GM18526 (cell line): ENCODE results near the gene TK2.

ENCODE experiments used
- POLR2A ChIP-seq: IDR thresholded peaks from 3 replicates; pipeline ENCODE4 v1.6.1; 2011; ENCODE audit not compliant: insufficient read length; ENCODE audit errors: extremely low read depth

TK2 gene

DNA sequence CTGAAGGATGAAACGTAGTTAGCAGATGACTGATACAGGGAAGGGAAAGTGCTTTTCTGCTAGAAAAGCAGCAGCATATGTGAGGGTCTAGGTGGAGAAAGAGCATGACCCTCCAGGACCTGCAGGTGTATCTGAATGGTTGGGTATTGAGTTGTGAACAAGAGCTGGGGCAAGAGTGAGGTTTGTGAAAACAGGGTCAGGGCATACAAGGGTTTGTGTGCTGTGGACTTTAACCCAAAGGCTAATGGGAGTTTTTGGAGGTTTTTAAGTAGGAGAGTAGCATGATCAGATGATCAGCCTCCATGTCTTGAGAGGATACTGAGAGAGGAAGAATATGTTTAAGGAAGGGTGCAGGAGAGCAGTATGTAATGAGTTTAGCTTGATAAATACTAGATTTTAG, 10.2 kb upstream of the TK2 start:
- TF ChIP-seq POLR2A: no peak

DNA sequence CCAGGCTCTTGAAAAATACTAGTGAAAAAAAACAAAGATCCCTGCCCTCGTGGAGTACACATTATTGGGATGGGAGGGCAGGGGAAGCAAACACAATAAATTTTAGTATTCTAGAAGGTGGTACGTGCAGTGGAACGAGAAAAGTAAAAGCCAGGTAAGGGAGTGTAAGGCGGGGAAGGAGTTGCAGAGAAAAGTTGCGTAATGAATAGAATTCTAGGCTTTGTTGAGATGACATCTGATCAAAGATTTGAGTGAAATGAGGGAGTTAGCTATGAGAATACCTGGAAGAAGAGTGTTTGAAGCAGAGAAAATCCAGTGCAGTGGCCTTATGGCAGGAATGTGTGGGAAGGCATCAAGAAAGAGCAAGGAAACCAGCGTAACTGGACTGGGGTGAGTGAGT, 4.6 kb upstream of the TK2 start:
- TF ChIP-seq POLR2A: no peak

DNA sequence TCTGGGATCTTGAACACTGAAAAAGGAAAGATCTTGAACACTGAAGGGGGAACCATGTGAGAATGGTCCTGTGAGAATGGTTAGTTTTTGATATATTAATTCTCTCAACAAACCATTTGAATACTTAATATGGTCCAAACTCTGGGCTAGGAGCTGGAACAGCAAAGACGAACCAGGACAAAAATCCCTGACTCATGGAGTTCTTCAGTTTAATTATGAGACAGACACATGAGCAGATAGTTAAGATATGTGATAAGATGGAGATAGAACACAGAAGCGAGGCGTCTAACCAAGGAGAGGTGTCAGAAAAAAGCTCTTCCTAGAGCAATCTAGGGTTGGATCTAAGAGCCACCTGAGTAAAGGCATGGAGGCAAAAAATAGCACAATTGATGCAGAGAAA, 4.1 kb upstream of the TK2 start:
- no peak for TF ChIP-seq POLR2A

DNA sequence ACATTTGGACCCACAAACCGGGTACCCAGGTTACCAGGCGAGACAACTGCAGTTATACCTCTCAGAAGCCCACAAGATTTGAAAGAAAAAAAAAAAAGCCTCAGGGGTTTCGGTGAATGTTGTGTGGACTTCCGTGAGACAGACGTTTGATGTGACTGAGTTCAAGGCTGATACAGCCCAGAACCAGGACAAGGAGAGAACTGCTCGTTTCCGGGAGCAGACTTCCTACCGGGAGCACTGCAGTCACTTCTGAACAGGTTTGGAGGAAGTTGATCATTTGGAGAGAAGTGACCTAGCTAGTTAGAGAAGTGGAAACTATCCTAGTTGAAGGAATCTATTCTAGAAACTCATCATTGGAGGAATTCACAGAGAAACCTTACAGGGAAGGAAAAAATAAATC, 3.3 kb upstream of the TK2 start:
- no peak for TF ChIP-seq POLR2A

DNA sequence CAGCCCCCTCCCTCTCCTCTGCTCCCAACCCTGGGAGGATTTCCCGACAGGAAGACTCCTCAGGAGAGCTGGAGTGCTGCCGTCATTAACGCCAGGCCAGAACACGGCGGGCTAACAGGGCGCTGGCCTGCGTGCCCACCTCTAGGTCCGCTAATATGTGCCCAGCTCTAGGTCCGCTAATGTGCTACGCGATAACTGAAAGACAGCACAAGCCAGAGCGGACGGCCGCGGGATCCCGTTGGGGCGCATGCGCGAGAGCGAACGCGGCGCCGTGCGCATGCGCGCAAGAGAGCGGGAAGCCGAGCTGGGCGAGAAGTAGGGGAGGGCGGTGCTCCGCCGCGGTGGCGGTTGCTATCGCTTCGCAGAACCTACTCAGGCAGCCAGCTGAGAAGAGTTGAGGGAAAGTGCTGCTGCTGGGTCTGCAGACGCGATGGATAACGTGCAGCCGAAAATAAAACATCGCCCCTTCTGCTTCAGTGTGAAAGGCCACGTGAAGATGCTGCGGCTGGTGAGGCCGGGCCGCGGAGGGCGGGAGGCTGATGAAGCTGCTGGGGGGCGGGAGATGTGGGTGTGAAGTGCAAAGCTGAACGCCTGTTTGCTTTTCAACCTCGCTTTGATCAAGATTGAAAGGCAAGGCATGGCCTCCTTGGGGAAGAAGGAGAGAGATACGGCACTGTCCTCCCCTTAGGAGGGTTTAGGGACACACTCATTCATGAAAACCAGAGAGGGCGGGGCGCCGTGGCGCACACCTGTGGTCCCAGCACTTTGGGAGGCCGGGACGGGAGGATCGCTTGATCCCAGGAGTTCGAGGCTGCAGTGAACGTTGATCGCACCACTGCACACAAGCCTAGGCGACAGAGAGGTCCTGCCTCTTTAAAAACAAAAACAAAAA, 2.6 kb upstream of the TK2 start, which contains the start of gene CKLF:
CKLF (plus strand) TSS at position 291 of the 892 bp plus-strand sequence; CDS start at position 431, 140 bp downstream.
- peak; percentile 72 for TF ChIP-seq POLR2A

DNA sequence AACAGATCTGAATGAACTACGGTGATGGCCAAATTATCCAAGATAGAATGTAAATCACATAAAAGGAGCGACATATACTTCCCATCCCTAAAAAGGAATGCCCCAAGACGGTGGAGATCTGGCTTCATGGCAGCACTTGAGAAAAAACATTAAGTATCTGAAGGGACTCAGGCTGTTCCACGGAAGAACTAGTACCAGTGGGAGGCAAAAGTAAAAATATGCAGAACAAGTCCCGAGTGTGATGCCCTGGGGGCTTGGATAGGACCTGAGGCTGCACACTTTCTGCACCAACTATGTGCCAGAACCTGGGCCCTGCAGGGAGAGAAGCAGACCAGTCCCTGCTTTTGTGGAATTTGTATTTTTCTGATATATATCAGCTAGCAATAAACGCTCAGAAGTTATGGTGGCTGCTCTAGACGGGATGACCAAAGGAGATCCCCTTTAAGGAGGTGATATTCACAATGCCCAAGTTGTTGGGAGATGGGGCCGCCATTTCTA, 1.9 kb upstream of the TK2 start:
- no peak for TF ChIP-seq POLR2A

DNA sequence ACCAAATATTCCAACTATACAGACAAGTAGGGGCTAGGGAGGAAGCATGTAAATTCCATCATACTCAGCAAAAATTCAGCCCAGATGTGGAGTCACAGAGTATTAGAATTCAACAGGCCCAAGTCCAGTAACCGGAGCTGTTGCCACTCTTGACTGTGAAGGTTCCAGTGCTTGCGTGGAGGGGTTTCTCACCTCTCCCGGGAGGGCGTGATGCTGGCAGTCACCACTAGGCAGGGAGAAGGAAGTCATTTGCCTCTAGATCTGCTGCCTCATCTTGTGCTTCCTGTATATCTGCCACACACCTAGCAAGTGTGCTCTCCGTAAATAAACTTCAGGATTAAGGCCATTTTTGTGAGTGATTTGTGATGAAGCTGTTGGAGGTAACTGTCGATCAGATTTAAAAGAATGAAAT, 1.4 kb upstream of the TK2 start:
- TF ChIP-seq POLR2A: no peak

DNA sequence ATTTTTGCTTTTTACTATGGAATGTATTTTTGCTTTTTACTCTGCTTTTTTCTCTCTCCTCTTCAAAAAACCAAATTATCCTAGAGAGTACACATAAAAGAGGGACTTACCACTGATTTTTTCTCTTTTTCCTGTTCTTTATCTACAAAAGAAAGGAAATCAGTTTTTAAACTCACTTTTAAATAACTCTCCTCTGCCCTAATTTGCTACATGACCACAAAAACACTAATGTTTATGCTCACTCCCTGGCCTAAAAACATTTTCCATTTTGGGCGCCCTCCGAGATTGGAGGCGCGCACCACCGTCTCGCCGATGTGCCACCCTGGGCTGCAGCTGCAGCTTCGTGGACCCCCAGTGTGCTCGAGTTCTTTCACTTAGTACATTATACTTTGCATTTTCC, 1.1 kb downstream of the TK2 start:
- no peak for TF ChIP-seq POLR2A

DNA sequence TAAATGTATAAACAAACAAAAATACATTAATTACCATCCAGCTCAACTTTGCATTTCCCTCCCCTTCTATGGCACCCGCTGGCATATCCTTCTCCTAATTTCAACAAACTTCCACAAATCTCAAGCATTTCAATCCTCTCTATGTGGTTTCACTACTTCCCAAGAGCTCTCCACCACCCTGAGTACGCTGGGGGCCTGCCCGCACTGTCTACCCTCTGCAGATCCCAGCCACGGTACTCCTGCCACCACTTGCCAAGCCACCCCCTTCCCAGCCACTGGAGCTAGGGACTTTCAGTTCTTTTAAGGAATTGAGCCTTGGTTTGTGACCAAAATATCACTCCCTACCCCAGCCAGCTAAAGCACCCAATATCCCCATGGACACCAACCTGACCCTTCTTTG, 1.9 kb downstream of the TK2 start:
- TF ChIP-seq POLR2A: no peak

DNA sequence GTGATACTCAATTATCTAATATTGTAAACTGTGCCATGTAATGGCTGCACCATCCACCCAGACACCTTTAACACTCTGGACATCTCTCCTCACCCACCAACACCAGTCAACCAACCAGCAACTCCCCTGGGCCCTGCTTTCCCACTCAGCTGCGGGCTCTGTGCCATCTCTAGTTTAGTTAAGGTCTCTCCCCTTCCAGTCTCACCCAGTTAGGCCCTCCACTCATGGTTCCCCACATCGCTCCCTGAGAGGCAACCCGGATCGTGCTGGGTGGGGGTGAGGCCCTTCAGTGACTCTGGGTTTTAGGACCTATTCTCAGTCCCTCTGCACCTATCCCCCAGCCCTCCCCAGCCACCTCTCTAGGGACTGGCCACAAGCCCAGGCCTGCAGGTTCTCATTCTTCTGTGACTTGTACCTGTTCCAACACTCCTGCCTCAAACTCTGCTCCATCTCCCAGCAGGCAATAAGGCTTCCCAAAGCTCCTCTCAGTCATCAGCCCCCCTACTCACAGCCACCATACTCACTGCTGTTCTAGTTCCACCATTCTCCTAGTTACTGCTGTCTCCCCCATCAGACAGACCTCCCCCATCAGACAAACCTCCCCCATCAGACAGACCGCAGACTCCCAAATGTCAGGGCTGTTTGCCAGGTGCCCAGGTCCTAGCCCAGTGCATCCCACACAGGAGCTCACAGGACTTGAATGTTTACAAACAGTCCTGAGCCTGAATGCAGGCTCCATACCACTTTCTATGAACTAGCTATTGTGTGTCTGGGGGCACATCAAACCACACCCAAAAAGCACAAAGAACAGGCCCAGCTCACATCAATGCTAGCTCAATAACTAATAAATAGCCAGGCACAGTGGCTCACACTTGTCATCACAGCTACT, 2.6 kb downstream of the TK2 start:
- no peak for TF ChIP-seq POLR2A

DNA sequence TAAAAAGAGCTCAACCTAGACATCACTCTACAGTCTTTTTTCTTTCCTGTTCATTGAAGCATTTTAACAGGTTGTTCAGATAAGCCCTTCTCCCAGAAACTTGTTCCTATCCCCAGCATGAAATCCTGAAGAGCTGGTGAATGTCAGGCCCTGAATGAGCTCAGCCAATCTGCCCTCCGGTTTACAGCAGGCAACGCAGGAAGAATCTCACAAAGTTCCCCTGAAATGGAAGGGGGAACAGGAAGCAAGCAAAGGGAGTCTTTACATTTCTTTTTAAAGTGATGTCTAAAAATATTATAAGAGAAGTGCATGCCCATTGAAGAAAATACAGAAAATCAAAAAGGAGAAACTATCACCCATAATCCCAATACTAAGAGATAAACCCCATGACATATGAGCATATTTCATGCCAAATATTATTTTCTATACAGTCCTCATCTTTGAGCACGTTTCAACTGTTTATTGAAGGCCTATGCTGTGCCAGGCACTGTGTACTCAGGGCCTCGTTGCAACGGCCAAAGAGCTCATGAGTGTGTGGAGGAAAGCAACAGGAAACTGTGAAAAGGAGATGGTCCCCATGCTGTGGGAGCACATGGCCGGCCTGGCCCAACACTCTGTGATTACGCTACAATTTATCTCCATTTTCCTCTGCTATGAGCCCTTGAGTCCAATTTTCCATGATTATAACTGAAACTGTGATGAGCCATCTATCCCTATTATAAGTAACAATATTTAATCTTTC, 5.7 kb downstream of the TK2 start:
- no peak for TF ChIP-seq POLR2A

DNA sequence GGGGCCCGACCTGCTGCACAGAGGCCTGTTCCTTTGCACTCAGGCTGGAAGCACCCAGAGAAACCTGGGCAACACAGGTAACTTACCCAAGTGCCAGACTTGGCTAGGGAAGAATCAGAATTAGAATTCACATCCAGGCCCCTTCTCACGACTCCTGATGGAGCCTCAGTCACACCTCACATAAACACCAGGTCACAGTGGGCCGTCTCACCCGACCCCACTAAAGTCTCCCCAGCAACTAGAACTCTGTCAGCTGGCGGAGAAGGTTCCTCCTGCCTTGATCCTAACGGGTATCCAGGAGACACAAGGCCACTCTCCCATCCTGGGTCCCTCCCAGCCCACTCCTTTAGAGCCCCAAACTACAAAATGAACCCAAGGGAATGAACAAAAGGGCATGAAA, 6.4 kb downstream of the TK2 start:
- TF ChIP-seq POLR2A: no peak

DNA sequence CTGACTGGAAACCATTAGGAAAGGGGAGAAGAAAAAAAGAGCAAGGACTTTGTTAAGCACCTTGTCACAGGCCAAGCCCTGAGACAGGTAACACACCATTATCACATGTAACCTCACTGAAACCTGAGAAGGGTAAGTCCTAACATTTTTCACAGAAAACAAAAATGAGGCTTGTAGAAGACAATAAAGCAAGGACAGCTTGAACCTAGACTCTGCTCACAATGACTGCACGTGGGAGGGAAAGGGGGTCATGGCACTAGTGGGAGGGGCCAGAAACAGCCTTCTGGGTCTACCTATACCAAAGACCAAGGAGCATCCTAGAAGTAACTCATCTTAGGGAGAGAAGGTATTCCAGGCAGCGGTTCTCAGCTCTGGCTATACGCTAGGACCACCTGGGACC, 7.5 kb downstream of the TK2 start:
- no peak for TF ChIP-seq POLR2A

DNA sequence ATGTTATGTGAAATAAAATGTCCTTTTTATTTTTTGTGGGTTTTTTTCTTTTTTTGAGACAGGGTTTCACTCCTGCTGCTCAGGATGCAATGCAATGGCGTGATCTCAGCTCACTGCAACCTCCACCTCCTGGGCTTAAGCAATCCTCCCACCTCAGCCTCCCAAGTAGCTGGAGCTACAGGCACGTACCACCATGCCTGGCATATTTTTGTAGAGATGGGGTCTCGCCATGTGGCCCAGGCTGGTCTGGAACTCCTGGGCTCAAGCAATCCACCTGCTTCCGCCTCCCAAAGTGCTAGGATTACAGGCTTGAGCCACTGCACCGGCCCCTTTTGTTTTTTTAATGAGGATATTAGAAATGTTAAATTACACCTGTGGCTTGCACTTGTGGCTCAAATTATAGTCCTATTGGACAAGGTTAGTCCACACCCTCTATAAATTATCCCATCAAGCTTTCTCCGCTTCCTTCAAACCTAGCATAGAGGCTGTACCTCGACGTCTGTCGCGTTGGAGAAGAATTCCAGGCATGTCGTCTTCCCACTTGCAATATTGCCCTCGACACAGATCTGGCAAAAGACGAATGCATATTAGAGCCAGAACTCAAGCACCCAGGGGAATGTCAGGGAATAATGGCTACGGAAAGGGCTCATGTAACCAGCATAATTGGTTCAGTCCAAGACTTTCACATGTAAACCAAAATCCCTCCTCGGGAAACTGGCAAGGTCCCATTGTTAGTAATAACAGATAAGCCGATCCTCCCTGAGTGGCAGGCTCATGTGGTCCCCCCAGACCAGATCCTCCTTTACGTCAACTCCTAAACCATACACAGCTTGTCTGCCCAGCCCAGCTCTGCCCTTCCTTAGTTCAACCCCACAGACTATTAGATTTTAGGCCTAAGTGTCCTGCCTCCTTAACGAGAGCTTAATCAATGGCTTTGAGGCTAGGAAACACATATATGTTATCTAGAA, 8.2 kb downstream of the TK2 start:
- no peak for TF ChIP-seq POLR2A
